Pancreas (tissue), 10 donors: ENCODE measurements around the gene MIPEP. TPM values are rescaled to one million over a fixed set of nuclear protein-coding genes. Genes with fewer than 3 reads are reported as not detected.
A peak's percentile ranks its signal among the peaks of the same experiment; 100 is the strongest.

Experiments
- ATAC-seq, 4 donors: fragments of 200-7000 bp; cut with Tn5 transposase; one replicate each; pipeline versions ENCODE4 v1.8.0 to v1.9.1; 2020; ENCODE audit warnings: mild to moderate bottlenecking in 4 of 4, moderate library complexity in 4 of 4
- DNase-seq, 6 donors: peaks; one replicate each; pipeline ENCODE4 v3.0.0-alpha.2; 2020
- FAIRE-seq: peaks from 2 replicates; lab custom pipeline; 2012; peaks lifted over from hg19 to GRCh38; lab: Jason Lieb, UNC
- H3K27ac ChIP-seq, 4 donors: fragments of 200-600 bp; sonication (generic); 1 replicate in 3 of 4; 2 replicates in 1 of 4; pipeline versions ENCODE4 v1.5.0 to v1.8.0; 2020
- H3K27me3 ChIP-seq, 4 donors: fragments of 200-600 bp; one replicate each; pipeline ENCODE4 v1.8.0; 2021
- H3K36me3 ChIP-seq, 3 donors: fragments of 200-600 bp; sonication (generic) in 1 of 3; one replicate each; pipeline versions ENCODE4 v1.5.0 to v1.8.0; 2020 to 2021
- H3K4me1 ChIP-seq, 3 donors: fragments of 200-600 bp; one replicate each; pipeline ENCODE4 v1.8.0; 2021
- H3K4me3 ChIP-seq, 4 donors: fragments of 200-600 bp; sonication (generic) in 2 of 4; one replicate each; pipeline versions ENCODE4 v1.5.0 to v1.8.0; 2020 to 2021
- H3K9me3 ChIP-seq, 4 donors: fragments of 200-600 bp; one replicate each; pipeline ENCODE4 v1.8.0; 2021
- CTCF ChIP-seq, 4 donors: fragments of 200-600 bp; sonication (generic) in 3 of 4; IDR thresholded peaks; one replicate each; pipeline versions ENCODE4 v1.5.0 to v1.8.0; 2021; ENCODE audit warnings: antibody characterized with exemption in 4 of 4
- WGBS, 2 donors: extraction: QIAGEN DNeasy Blood & Tissue Kit; methylation state at CpG; one replicate each; pipeline ENCODE4 v1.1.7; 2013; 5-methylcytosine and 5-hydroxymethylcytosine counted together
- intact Hi-C, 3 donors: fragments of 100-400 bp; cut with DNase I; formaldehyde crosslinking; loops; one replicate each; pipeline versions ENCODE4 v1.11.1 to v1.14.2; 2022
- polyA plus RNA-seq, 2 donors: library from polyadenylated mRNA; stranded (reverse); fragments of 200-250 nt; gene quantifications; one replicate each; pipeline ENCODE4 v1.2.3, GENCODE V29; 2013
- total RNA-seq, 6 donors: library from RNA; stranded (reverse); fragmentation: NEBNext Ultra II Directional in 4 of 6; extraction: Animal tissue kit (Norgen Biotek cat#: 25700) in 4 of 6; gene quantifications; one replicate each; pipeline versions ENCODE4 v1.2.1 to v1.2.4, GENCODE V29; 2021 to 2023
- donor health status: healthy with polysubstance abuse.
- donor health status: DM: no; HTN: no; CAD: no; lungs with moderate emphysema.
- donor health status: DM: no; HTN: no; CAD: no.
- donor health status: control.
- donor health status: control.
- donor health status: Bipolar disorder and iron deficiency.
- donor health status: DM: yes; HTN: yes; CAD: no.
- donor health status: DM: no; HTN: no; CAD: no.
- donor health status: DM: no; HTN: no; CAD: no.
- donor health status: DM: yes; HTN: yes; CAD: no.

Gene MIPEP
- total and polyA plus RNA-seq, 8 donors = 8.0 to 12.8 (median 10.6) TPM

GRCh38 chr13:23842406-23842805, 46.8 kb downstream of the MIPEP start:
- no peak overlapping the region for H3K27ac ChIP-seq
- DNase-seq = no peak
- WGBS, 2 donors = 93 to 94% methylated on average over 8 of the region's 8 CpGs
- no peak for TF ChIP-seq CTCF (IDR thresholded peaks at IDR 0.05)
- intact Hi-C loops = no loop called here
- H3K4me1 ChIP-seq = no peaks in the 10 kb centered on the region
- no peaks in the 10 kb centered on the region for H3K9me3 ChIP-seq
- H3K36me3 ChIP-seq = no peaks in the 10 kb centered on the region
- ATAC-seq = no peak
- no peaks in the 10 kb centered on the region for H3K27me3 ChIP-seq
- FAIRE-seq = no peak
- no peak overlapping the region for H3K4me3 ChIP-seq

- FAIRE-seq (no peak), ATAC-seq (no peak), DNase-seq (peak in 1 of 6 donors; percentile 52)
- no peak for TF ChIP-seq CTCF (IDR thresholded peaks at IDR 0.05)
- intact Hi-C loops = no loop called here
- Histone ChIP-seq H3K27ac (no peak overlapping the region), H3K4me1 (peaks cover 0 to 10% (median 0%) of the 10 kb centered on the region in 3 donors), H3K27me3 (no peaks in the 10 kb centered on the region), H3K36me3 (no peaks in the 10 kb centered on the region), H3K9me3 (no peaks in the 10 kb centered on the region), H3K4me3 (no peak overlapping the region)
- 94 to 95% methylated on average over 36 of the region's 36 CpGs for WGBS, 2 donors
Measured at GRCh38 chr13:23833733-23834611, 55.2 kb downstream of the MIPEP start.

DNA sequence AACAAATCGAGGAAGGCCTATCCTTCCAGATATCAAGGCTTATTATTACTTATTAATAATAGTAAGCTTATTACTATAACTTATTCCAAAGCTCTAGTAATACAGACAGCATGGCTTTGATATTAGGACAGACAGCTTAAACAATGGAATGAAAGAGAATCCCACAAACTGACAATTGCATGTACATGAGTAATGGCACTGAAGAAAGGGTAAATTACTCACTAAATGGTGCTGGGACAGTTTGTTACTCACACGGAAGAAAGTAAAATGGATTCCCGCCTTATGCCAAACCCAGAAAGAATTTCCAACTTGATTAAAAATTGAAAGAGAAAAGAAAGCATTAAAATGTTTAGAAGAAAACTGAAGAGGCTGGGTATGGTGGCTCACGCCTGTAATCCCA, 60.3 kb downstream of the MIPEP start:
- H3K4me3 ChIP-seq = no peak overlapping the region
- intact Hi-C loops = no loop called here
- no peaks in the 10 kb centered on the region for H3K27me3 ChIP-seq
- no peak for TF ChIP-seq CTCF (IDR thresholded peaks at IDR 0.05)
- DNase-seq = no peak
- no peaks in the 10 kb centered on the region for H3K36me3 ChIP-seq
- H3K27ac ChIP-seq = no peak overlapping the region
- ATAC-seq = no peak
- H3K9me3 ChIP-seq = no peaks in the 10 kb centered on the region
- no peak for FAIRE-seq
- 79 to 94% methylated on average over 4 of the region's 4 CpGs for WGBS, 2 donors
- no peaks in the 10 kb centered on the region for H3K4me1 ChIP-seq

- H3K36me3 ChIP-seq = peaks cover 0 to 6% (median 0%) of the 10 kb centered on the region in 3 donors
- H3K27me3 ChIP-seq = no peaks in the 10 kb centered on the region
- no peak for DNase-seq
- no peaks in the 10 kb centered on the region for H3K4me1 ChIP-seq
- TF ChIP-seq CTCF (IDR thresholded peaks at IDR 0.05) = no peak
- intact Hi-C loops = no loop called here
- H3K27ac ChIP-seq = no peak overlapping the region
- 87 to 88% methylated on average over 4 of the region's 4 CpGs for WGBS, 2 donors
- H3K9me3 ChIP-seq = no peaks in the 10 kb centered on the region
- no peak for FAIRE-seq
- ATAC-seq = no peak
- H3K4me3 ChIP-seq = no peak overlapping the region
Measured at GRCh38 chr13:23828086-23828485, 61.1 kb downstream of the MIPEP start.

DNA sequence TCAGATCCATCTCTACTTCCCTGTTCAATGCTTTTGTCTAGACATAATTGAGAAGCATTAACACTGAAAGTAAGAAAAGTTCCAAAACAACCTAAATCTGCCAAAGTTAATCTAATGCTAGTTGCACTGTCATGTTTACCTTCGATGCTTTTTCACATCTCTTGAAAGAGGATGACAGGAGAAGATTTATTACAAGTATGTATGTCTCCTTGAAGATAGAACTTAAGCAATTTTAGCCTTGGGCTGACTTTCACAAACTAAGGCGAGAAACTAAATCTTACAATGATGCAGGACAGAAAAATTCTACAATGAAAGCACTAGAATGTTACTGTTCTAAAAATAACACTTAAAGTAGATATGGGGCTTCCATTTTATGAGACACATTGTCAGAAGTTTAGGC, 64.0 kb downstream of the MIPEP start:
- no peaks in the 10 kb centered on the region for H3K9me3 ChIP-seq
- WGBS, 2 donors = 88 to 96% methylated on average over 2 of the region's 2 CpGs
- H3K4me3 ChIP-seq = no peak overlapping the region
- intact Hi-C loops = no loop called here
- TF ChIP-seq CTCF (IDR thresholded peaks at IDR 0.05) = no peak
- H3K27me3 ChIP-seq = no peaks in the 10 kb centered on the region
- no peak for DNase-seq
- FAIRE-seq = no peak
- no peak for ATAC-seq
- no peak overlapping the region for H3K27ac ChIP-seq
- no peaks in the 10 kb centered on the region for H3K4me1 ChIP-seq
- H3K36me3 ChIP-seq = peaks cover 0 to 6% (median 0%) of the 10 kb centered on the region in 3 donors
